ENCODE data around the gene SIRPB2. TPM values are rescaled to one million over a fixed set of nuclear protein-coding genes. Genes with fewer than 3 reads are reported as not detected.

Gene SIRPB2
- total RNA-seq, 6 experiments from 2014 or later: 0.55 to 5.6 (median 2.4) TPM

DNA sequence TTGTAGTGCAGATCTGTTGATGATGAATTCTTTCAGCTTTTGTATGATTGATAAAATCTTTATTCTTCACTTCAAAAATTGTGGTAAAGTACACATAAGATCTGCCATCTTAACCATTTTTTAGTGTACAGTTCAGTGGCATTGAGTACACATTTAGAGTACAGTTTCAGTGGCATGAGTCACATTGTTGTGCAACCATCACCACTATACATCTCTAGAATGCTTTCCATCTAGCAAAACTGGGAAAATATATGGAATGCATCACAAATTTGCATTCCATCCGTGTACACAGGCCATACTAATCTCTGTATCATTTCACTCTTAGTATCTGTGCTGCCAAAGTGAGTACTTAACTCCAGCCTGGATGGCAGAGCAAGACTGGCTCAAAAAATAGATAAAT lies 37.6 kb upstream of the SIRPB2 start:
- DNase-seq (no peak), ATAC-seq (no peak)
- TF ChIP-seq, protein P1, sequence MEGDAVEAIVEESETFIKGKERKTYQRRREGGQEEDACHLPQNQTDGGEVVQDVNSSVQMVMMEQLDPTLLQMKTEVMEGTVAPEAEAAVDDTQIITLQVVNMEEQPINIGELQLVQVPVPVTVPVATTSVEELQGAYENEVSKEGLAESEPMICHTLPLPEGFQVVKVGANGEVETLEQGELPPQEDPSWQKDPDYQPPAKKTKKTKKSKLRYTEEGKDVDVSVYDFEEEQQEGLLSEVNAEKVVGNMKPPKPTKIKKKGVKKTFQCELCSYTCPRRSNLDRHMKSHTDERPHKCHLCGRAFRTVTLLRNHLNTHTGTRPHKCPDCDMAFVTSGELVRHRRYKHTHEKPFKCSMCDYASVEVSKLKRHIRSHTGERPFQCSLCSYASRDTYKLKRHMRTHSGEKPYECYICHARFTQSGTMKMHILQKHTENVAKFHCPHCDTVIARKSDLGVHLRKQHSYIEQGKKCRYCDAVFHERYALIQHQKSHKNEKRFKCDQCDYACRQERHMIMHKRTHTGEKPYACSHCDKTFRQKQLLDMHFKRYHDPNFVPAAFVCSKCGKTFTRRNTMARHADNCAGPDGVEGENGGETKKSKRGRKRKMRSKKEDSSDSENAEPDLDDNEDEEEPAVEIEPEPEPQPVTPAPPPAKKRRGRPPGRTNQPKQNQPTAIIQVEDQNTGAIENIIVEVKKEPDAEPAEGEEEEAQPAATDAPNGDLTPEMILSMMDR (IDR thresholded peaks at IDR 0.05): no peak
- no peak for TF ChIP-seq POLR2A (IDR thresholded peaks at IDR 0.05)
- peaks cover 0 to 2% (median 0%) of the 10 kb centered on the region in 4 donors for H3K9me3 ChIP-seq
- H3K36me3 ChIP-seq: no peaks in the 10 kb centered on the region
- intact Hi-C loops (cut with DNase I): no loop called here
- H3K4me1 ChIP-seq: no peaks in the 10 kb centered on the region
- peaks cover 0 to 4% of the 10 kb centered on the region in 2 donors for H3K27me3 ChIP-seq
- H3K27ac ChIP-seq: no peak overlapping the region
- WGBS (ENCODE audit: insufficient coverage, low coverage, low lambda C conversion rate, missing lambda C conversion rate): 23% methylated on average over 1 of the region's 1 CpG
- no peak overlapping the region for H3K4me3 ChIP-seq

DNA sequence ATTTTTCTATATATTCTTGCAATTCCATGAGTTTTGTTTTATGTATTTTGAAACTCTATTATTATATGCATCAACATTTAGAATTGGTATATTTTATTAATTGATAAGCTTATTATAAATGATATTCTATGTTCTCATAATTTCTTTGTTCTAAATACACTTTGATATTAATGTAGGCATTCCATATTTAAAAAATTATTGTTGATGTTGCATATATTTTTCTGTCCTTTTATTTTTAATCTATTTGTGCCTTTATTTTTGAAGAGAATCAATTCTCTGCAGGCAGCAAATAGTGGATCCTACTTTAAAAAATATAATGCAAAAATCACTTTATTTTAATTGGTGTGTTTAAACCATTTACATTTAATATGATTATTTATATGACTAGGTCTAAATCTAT lies 36.7 kb upstream of the SIRPB2 start:
- peaks cover 0 to 2% (median 0%) of the 10 kb centered on the region in 4 donors for H3K9me3 ChIP-seq
- no peaks in the 10 kb centered on the region for H3K36me3 ChIP-seq
- H3K4me1 ChIP-seq: no peaks in the 10 kb centered on the region
- TF ChIP-seq POLR2A (IDR thresholded peaks at IDR 0.05): no peak
- TF ChIP-seq, protein P1 (IDR thresholded peaks at IDR 0.05): no peak
- no peak for DNase-seq
- ATAC-seq: no peak
- intact Hi-C loops (cut with DNase I): no loop called here
- no peak overlapping the region for H3K27ac ChIP-seq
- no peak overlapping the region for H3K4me3 ChIP-seq
- peaks cover 0 to 4% of the 10 kb centered on the region in 2 donors for H3K27me3 ChIP-seq

DNA sequence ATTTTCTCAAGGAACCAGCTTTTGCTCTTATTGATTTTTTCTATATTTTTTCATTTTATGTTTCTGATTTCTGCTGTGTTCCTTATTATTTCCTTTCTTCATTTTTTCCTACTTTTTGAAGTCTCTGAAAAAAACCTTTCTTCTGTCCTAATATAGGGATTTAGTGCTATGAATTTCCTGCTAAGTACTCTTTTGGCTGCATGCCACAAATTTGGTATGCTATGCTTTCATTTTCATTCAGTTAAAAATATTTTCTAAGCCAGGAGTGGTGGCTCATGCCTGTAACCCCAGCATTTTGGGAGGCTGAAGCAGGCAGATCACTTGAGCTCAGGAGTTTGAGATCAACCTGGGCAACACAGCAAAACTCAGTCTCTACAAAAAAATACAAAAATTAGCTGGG lies 35.7 kb upstream of the SIRPB2 start:
- ATAC-seq: no peak
- Histone ChIP-seq H3K4me1 (no peaks in the 10 kb centered on the region), H3K27me3 (peaks cover 0 to 4% of the 10 kb centered on the region in 2 donors), H3K9me3 (peaks cover 0 to 2% (median 0%) of the 10 kb centered on the region in 4 donors), H3K27ac (no peak overlapping the region), H3K36me3 (no peaks in the 10 kb centered on the region), H3K4me3 (no peak overlapping the region)
- no peak for DNase-seq
- TF ChIP-seq, protein P1 (IDR thresholded peaks at IDR 0.05): no peak
- TF ChIP-seq POLR2A (IDR thresholded peaks at IDR 0.05): no peak
- intact Hi-C loops (cut with DNase I): no loop called here

DNA sequence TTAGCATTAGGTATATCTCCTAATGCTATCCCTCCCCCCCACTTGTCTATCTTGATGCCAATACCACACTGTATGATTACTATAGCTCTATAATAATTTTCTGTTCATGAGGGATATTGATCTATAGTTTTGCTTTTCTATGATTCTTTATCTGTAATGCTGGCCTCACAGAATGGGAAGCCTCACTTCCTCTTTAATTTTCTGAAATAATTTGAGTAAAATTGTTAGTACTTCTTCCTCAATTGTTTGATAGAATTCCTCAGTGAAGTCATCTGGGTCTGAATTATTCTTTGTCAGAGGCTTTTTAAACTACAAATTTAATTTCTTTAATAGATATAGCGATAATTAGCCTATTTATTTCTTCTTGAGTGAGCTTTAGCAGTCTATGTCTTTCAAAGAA lies 35.1 kb upstream of the SIRPB2 start:
- Histone ChIP-seq H3K4me3 (no peak overlapping the region), H3K27ac (no peak overlapping the region), H3K4me1 (no peaks in the 10 kb centered on the region), H3K36me3 (no peaks in the 10 kb centered on the region), H3K27me3 (peaks cover 0 to 4% of the 10 kb centered on the region in 2 donors), H3K9me3 (peaks cover 0 to 2% (median 0%) of the 10 kb centered on the region in 4 donors)
- 52% methylated on average over 1 of the region's 1 CpG for whole genome bisulfite sequencing (ENCODE audit: insufficient coverage, low coverage, low lambda C conversion rate, missing lambda C conversion rate)
- no peak for ATAC-seq
- TF ChIP-seq POLR2A (IDR thresholded peaks at IDR 0.05): no peak
- TF ChIP-seq, protein P1 (IDR thresholded peaks at IDR 0.05): no peak
- no peak for DNase-seq
- intact Hi-C loops (cut with DNase I): no loop called here

DNA sequence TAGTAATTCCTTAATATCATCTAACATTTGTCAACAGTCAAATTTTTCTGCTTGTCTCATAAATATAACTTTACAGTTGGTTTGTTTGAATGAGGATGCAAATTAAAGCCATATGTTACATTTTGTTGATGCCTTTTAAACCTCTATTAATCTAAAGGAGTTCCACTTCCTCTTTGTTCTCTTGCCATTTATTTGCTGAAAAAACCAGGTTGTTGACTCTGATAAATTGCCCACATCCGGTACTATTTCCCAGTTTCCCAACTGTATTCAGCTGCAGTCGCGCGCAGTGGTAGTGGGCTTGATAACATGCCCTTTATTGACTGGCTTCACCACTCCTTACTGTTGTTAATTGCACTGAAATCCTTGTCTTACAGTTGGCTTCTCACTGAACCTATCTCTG lies 32.8 kb upstream of the SIRPB2 start:
- Histone ChIP-seq H3K4me1 (no peaks in the 10 kb centered on the region), H3K4me3 (no peak overlapping the region), H3K27me3 (peaks cover 0 to 4% of the 10 kb centered on the region in 2 donors), H3K36me3 (no peaks in the 10 kb centered on the region), H3K27ac (no peak overlapping the region), H3K9me3 (peaks cover 0 to 2% (median 0%) of the 10 kb centered on the region in 4 donors)
- no peak for DNase-seq
- WGBS (ENCODE audit: insufficient coverage, low coverage, low lambda C conversion rate, missing lambda C conversion rate): 35% methylated on average over 4 of the region's 4 CpGs
- ATAC-seq: no peak
- TF ChIP-seq, protein P1 (IDR thresholded peaks at IDR 0.05): no peak
- TF ChIP-seq POLR2A (IDR thresholded peaks at IDR 0.05): no peak
- intact Hi-C loops (cut with DNase I): no loop called here
